ENCODE data around the gene ATP8A1.

ATP8A1 gene

GRCh38 chr4:42608551-42608950 lies 48.4 kb downstream of the ATP8A1 start:
- POLR2A ChIA-PET, result no interaction called here
- CTCF ChIA-PET, result no interaction called here
- DNase-seq (ENCODE audit: low read depth, low spot score), result no peak
- no peak for TF ChIP-seq CTCF (IDR thresholded peaks at IDR 0.05; ENCODE audit: insufficient read depth, low read length, missing control alignments)
- H3K4me3 ChIP-seq (ENCODE audit: low read depth, low read length), result no peak overlapping the region

- ChIA-PET CTCF (no interaction called here), POLR2A (no interaction called here)
- no peak overlapping the region for H3K4me3 ChIP-seq (ENCODE audit: low read depth, low read length)
- TF ChIP-seq CTCF (IDR thresholded peaks at IDR 0.05; ENCODE audit: insufficient read depth, low read length, missing control alignments), result no peak
- no peak for DNase-seq (ENCODE audit: low read depth, low spot score)
Measured at GRCh38 chr4:42607011-42607726, 49.7 kb downstream of the ATP8A1 start.

GRCh38 chr4:42605264-42605663 lies 51.6 kb downstream of the ATP8A1 start:
- ChIA-PET POLR2A (no interaction called here), CTCF (no interaction called here)
- no peak for DNase-seq (ENCODE audit: low read depth, low spot score)
- no peak overlapping the region for H3K4me3 ChIP-seq (ENCODE audit: low read depth, low read length)
- TF ChIP-seq CTCF (IDR thresholded peaks at IDR 0.05; ENCODE audit: insufficient read depth, low read length, missing control alignments), result no peak

GRCh38 chr4:42603862-42604261 lies 53.0 kb downstream of the ATP8A1 start:
- H3K4me3 ChIP-seq (ENCODE audit: low read depth, low read length), result no peak overlapping the region
- POLR2A ChIA-PET, result no interaction called here
- CTCF ChIA-PET, result no interaction called here
- no peak for DNase-seq (ENCODE audit: low read depth, low spot score)
- no peak for TF ChIP-seq CTCF (IDR thresholded peaks at IDR 0.05; ENCODE audit: insufficient read depth, low read length, missing control alignments)

- ChIA-PET CTCF (no interaction called here), POLR2A (no interaction called here)
- no peak for DNase-seq (ENCODE audit: low read depth, low spot score)
- no peak for TF ChIP-seq CTCF (IDR thresholded peaks at IDR 0.05; ENCODE audit: insufficient read depth, low read length, missing control alignments)
- H3K4me3 ChIP-seq (ENCODE audit: low read depth, low read length), result no peak overlapping the region
Measured at GRCh38 chr4:42600578-42600977, 56.3 kb downstream of the ATP8A1 start.

- no peak for DNase-seq (ENCODE audit: low read depth, low spot score)
- ChIA-PET CTCF (no interaction called here), POLR2A (no interaction called here)
- no peak for TF ChIP-seq CTCF (IDR thresholded peaks at IDR 0.05; ENCODE audit: insufficient read depth, low read length, missing control alignments)
- no peak overlapping the region for H3K4me3 ChIP-seq (ENCODE audit: low read depth, low read length)
Measured at GRCh38 chr4:42596918-42597317, 60.0 kb downstream of the ATP8A1 start.
